Measurements from ENCODE around the gene IYD.
A peak's percentile ranks its signal among the peaks of the same experiment; 100 is the strongest.

Gene IYD, protein sequence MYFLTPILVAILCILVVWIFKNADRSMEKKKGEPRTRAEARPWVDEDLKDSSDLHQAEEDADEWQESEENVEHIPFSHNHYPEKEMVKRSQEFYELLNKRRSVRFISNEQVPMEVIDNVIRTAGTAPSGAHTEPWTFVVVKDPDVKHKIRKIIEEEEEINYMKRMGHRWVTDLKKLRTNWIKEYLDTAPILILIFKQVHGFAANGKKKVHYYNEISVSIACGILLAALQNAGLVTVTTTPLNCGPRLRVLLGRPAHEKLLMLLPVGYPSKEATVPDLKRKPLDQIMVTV

DNA sequence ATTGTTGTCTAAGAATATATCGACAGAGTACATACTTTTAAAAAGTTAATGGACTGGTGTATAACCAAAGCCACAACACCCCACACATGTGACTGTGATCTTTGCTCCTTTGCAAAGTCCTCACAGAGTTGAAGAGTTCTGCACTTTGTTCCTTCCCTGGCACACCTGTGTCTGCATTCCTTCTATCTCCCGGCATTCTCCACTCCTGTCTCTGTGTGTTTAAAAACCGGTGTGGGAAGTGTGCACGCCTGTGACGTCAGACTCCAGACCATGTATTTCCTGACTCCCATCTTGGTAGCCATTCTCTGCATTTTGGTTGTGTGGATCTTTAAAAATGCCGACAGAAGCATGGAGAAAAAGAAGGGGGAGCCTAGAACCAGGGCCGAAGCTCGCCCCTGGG, at the start of gene IYD:
TSS of gene IYD (plus strand) at position 251 of the 400 bp plus-strand sequence. CDS start at position 271, 20 bp downstream.
- no peak for DNase-seq

- DNase-seq, result no peak
Measured at GRCh38 chr6:150319924-150320323, 48.9 kb upstream of the IYD start.

DNA sequence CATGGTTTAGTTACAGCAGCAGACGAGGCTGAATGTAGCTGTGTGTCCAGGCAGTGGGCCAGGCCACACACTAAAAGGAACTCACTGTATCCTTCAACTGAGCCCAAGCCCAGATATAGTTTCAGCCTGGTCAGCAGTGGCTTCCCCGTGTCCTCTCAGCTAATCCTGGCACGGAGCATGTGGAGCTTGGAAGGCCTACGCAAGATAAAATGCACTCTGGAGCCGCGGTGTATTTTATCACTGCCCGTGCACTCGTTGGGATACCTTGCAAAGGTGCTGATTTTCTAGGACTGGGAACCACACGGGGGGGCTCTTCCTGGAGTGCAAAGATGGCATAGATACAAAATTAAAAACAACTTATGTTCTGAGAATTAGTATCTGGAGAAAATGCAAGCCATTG, 48.4 kb upstream of the IYD start:
- no peak for DNase-seq

DNA sequence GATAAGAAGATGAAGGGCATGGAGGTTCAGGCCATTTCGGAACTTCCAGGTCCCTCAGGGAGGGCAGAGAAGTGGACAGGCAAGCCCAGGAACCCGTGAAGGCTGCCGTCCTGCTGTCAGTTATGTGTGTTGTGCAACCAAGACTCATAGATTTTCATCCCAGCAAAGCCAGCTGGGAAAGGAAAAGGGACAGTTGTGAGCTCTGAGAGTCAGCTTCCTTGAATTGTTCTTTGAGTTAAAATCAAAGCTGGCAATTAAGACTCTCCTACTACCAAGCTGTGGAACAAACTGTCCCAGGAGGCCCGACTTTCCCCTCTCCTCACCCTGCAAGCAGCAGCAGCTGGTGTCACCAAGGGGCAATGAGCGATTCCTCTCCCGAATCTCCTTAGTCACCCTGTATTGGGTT, 46.3 kb upstream of the IYD start:
- peak; percentile 86 for DNase-seq

DNA sequence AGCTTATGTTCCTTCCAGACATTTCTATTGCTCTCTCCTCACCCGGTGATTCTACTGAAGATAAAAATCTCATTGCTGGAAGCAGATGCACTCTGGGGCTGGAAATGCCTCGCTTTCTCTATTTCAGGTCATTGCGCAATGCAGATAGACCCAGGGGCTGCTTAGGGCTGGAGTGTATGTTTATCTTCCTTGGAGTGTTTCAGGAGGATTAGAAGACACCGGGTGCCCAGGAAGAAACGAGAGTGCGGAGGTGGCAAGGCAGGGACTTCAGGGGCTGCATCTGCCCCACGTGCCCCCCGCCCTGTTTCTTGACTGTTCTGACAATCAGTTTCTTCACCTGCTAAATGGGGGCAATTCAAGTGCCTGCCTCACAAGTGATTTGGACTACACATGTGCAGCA, 45.6 kb upstream of the IYD start:
- DNase-seq, result no peak

GRCh38 chr6:150324044-150324443, 44.8 kb upstream of the IYD start:
- peak; percentile 81 for DNase-seq

DNA sequence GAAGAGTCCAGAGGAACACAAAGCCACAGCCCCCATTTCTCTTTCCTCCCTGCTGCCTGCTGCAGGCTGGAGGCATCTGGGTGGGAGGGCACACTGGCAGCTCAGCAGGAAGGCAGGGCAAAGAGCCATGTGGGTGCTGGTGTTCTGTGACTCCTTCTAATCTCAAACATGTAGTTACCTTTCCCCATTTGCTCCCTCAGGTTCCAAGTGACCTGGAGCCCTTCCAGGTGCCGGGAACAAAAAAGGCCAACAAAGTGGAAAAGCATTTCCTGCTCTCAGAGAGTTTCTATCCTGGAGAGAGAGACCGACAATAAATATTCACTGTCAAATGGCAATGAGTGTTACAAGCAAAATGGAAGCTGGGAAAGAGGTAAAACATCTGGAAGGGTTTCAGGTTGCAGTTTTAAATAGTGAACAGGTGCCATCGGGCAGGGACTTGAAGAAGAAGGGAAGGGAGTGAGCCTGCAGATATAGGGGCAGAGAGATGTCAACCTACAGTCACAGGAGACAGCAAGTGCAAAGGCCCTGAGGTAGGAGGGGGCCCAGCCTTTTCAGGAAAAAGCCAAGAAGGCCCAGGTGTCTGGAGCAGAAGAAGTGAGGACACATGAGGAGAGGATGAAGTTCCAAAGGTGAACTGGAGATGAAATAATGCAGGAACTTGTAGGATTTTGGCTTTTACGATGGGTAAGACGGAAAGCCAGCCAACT, 43.6 kb upstream of the IYD start:
- peak; percentile 92 for DNase-seq

DNA sequence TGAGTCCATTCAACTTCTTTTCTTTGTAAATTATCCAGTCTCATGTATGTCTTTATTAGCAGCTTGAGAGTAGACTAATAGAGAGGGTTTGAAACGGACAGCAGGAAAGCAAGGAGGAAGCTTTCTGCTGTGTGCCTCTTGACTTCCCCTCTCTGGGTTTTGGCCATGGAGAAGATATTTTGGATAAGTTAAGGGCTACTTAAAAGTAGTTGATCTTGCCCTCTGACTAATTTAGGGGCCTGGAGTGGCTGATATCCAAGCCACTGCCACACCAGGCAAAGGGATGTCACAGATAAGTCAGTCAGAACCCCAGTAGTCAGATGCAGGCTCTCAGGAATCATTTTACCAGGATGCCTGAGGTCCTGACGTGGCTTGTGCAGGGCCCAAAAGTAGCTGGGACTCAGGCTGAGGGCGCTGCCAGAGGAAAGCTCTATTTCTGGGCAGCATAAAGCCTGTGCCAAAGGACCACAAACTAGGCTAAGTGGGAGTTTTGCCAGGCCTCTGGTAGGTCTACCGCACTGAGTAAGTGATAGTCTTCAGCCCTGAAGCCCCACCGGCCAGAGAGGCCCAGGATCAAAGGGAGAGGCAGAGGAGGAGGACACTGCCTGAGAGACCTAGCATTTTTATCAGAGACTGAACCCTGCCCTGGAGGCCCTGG, 41.6 kb upstream of the IYD start:
- no peak for DNase-seq

GRCh38 chr6:150328744-150329405, 39.9 kb upstream of the IYD start:
- no peak for DNase-seq

GRCh38 chr6:150331344-150331743, 37.5 kb upstream of the IYD start:
- peak; percentile 36 for DNase-seq

GRCh38 chr6:150332939-150333584, 35.8 kb upstream of the IYD start:
- DNase-seq, result no peak

GRCh38 chr6:150333585-150333941, 35.2 kb upstream of the IYD start:
- no peak for DNase-seq

- DNase-seq, result peak; percentile 61
Measured at GRCh38 chr6:150334790-150335783, 33.7 kb upstream of the IYD start.

DNA sequence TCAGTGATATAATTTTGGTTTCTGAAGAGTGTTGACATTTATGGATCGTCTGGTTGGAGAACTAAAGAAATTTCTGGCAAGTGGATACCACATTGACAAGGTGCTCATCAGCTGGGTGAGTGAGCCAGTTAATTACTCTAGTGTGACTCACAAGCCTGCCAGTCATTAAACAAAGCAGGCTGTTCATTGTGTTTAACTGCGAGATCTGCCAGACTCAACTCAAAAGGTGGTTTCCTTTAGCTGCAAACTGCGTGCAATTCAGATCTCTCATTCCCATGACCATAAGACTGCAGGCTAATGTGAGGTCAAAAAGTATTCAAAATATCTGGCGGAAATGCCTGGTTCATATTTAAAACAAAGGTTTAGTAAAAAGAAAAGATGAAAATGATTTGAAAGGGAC, 32.5 kb upstream of the IYD start:
- DNase-seq, result peak; percentile 40

- DNase-seq, result no peak
Measured at GRCh38 chr6:150336708-150337107, 32.1 kb upstream of the IYD start.

DNA sequence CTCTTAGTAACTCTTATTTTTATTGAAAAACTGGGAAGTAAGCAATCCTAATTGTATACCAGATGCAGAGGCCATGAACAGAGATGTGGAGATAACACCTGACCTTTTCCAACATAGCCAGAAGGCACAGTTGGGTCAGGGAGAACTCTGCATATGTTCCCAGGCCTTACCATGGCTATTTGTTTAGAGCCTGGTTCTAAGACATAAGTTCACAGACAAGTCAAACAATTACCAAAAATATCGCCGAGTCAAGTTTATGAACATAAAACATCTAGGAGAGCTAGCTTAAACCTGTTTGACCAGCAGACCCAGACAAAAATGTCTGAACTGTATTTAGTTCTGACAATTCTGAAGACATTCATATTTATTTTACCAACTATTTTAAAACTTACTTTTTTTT, 26.7 kb upstream of the IYD start:
- DNase-seq, result no peak

DNA sequence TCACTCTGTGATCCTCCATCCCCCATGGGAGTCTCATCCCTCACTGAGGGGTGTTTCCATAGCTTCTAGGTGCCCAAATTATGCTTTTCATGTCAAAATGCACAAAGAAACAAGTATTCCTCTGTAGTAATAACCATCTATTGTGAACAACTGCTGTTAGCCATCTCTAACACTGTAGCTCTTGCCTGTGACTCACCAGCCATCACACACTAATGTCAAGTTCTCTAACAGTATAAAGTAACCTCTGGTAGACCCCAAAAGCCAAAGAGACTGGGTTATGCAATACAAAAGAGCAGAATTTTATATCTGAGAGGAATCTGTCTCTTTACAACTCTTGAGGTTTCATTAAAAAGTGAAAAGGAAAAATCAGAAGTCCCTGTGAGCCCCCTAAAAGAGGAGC, 25.4 kb upstream of the IYD start:
- no peak for DNase-seq

- no peak for DNase-seq
Measured at GRCh38 chr6:150345781-150346180, 23.0 kb upstream of the IYD start.

DNA sequence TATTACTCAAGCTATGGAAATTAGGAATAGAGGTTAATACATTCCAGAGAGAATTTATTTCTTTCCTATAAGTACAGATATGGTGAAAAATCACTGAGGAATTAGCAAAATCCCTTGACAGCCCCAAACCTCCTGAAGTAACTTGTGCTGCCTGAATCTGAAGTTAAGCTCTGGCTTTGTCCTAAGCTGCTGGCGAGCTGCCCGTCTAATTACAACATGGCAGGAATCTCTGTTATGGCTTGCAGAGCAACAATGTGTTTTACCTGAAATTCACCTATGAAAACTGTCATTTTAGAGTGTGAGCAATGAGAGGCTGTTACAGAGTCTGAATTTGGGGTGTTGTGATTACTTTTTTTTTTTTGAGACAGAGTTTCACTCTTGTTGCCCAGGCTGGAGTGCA, 22.5 kb upstream of the IYD start:
- DNase-seq, result no peak

DNA sequence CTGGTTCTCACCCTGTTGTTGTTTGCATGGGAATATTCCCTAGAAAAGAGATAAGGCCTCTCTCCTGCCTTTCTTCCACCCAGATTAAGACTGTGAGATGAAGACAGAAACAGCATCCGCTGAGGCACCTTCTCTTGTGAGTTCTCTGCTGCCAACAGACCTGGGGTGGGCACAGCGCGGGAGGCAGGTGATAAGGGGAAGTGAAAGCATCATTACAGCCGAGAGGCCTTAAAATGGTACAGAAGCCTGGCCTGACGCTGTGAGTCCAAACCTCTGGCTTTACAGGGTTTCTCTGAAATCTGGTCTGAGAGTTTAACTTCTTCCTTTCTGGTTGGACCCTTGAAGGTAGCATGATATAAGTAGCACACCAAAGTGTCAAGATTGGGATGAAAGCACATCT, 21.0 kb upstream of the IYD start:
- no peak for DNase-seq

DNA sequence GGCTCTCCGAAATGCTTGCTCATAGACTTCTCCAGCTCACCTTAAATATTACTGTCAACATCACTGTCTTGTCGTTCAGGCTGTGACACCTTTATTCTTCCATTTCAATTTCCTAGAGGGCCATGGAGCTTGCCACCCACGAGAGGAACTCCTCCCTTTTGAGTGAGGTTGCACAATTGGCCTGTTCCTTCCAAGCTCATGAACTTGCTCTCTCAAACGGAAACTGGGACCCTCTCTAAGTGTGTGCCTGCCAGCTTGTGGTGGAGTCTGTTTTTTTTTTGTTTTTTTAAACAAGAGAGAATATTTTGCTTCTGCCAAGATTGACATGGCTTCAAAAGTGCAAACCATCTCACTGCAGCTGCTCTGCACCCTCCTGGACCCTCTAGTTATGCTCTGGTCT, 19.3 kb upstream of the IYD start:
- DNase-seq, result no peak
